GM12878 (cell line): ENCODE results near the gene ARHGEF11.

Source experiments
- ATF7 ChIP-seq: fragments of 450-650 bp; IDR thresholded peaks from 2 replicates; pipeline ENCODE4 v1.6.1; 2016; ENCODE audit warnings: low read depth, mild to moderate bottlenecking
- CEBPB ChIP-seq, 2 experiments: fragments of 150-350 bp in 1 of 2; IDR thresholded peaks; 2 replicates each; pipeline ENCODE4 v1.6.1; 2012 to 2014; ENCODE audit warnings: low read depth in 2 of 2, low read length in 2 of 2, borderline replicate concordance in 1 of 2, inconsistent platforms in 1 of 2
- EZH2 ChIP-seq: IDR thresholded peaks from 2 replicates; pipeline ENCODE4 v1.6.1; 2012; ENCODE audit warnings: low read depth, mild to moderate bottlenecking, control low read depth, inconsistent platforms, low read length, borderline replicate concordance; ENCODE audit not compliant: control insufficient read depth
- PAX5 ChIP-seq: IDR thresholded peaks from 2 replicates; pipeline ENCODE4 v1.6.1; 2011; ENCODE audit warnings: low read depth, low read length, borderline replicate concordance
- PML ChIP-seq: IDR thresholded peaks from 2 replicates; pipeline ENCODE4 v1.6.1; 2012; ENCODE audit warnings: low read length, inconsistent platforms
- POLR2A ChIP-seq: IDR thresholded peaks from 2 replicates; pipeline ENCODE4 v1.6.1; 2011; ENCODE audit warnings: low read depth, mild to moderate bottlenecking, low read length
- POU2F2 ChIP-seq: IDR thresholded peaks from 3 replicates; pipeline ENCODE4 v1.6.1; 2011; ENCODE audit warnings: low read depth, mild to moderate bottlenecking, low read length, borderline replicate concordance
- RAD51 ChIP-seq: fragments of 450-650 bp; IDR thresholded peaks from 2 replicates; pipeline ENCODE4 v1.6.1; 2016; ENCODE audit warnings: moderate library complexity, mild to moderate bottlenecking, inconsistent platforms
- TAF1 ChIP-seq: IDR thresholded peaks from 2 replicates; pipeline ENCODE4 v1.6.1; 2011; ENCODE audit warnings: mild to moderate bottlenecking, low read depth, low read length, borderline replicate concordance
- YY1 ChIP-seq: IDR thresholded peaks from 2 replicates; pipeline ENCODE4 v1.6.1; 2011; ENCODE audit warnings: low read depth, mild to moderate bottlenecking, low read length
- ZBED1 ChIP-seq: IDR thresholded peaks from 2 replicates; pipeline ENCODE4 v1.6.1; 2016; ENCODE audit warnings: borderline replicate concordance
- TF ChIP-seq, protein P1 (sequence below), 3 experiments: IDR thresholded peaks in 2 of 3; conservative IDR thresholded peaks in 1 of 3; 2 replicates each; pipeline ENCODE4 v1.5.1; 2011; ENCODE audit warnings: low read depth in 3 of 3, low read length in 3 of 3, mild to moderate bottlenecking in 3 of 3, control low read depth in 2 of 3, moderate library complexity in 2 of 3, inconsistent platforms in 1 of 3, mixed read lengths in 1 of 3; ENCODE audit not compliant: control insufficient read depth in 2 of 3, insufficient read depth in 1 of 3; ENCODE audit errors: extremely low read depth in 1 of 3

GRCh38 chr1:156953571-156953970 is 92.0 kb downstream of the ARHGEF11 start:
- TF ChIP-seq POU2F2 (no peak), TAF1 (no peak), CEBPB (IDR thresholded peaks at IDR 0.05; ENCODE audit: borderline replicate concordance in 1 of 2, low read depth in 2 of 2, low read length in 2 of 2) (no peak), PAX5 (no peak), PML (no peak), EZH2 (no peak), YY1 (no peak), ATF7 (no peak), POLR2A (no peak), ZBED1 (no peak), RAD51 (no peak)
- TF ChIP-seq, protein P1, sequence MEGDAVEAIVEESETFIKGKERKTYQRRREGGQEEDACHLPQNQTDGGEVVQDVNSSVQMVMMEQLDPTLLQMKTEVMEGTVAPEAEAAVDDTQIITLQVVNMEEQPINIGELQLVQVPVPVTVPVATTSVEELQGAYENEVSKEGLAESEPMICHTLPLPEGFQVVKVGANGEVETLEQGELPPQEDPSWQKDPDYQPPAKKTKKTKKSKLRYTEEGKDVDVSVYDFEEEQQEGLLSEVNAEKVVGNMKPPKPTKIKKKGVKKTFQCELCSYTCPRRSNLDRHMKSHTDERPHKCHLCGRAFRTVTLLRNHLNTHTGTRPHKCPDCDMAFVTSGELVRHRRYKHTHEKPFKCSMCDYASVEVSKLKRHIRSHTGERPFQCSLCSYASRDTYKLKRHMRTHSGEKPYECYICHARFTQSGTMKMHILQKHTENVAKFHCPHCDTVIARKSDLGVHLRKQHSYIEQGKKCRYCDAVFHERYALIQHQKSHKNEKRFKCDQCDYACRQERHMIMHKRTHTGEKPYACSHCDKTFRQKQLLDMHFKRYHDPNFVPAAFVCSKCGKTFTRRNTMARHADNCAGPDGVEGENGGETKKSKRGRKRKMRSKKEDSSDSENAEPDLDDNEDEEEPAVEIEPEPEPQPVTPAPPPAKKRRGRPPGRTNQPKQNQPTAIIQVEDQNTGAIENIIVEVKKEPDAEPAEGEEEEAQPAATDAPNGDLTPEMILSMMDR (IDR thresholded peaks at IDR 0.05 in 2 of 3, conservative IDR thresholded peaks at IDR 0.05 in 1 of 3; ENCODE audit: control insufficient read depth in 2 of 3, extremely low read depth in 1 of 3, insufficient read depth in 1 of 3, low read depth in 3 of 3, low read length in 3 of 3), result no peak
